Measurements from ENCODE around the gene TAS2R13. TPM values are rescaled to one million over a fixed set of nuclear protein-coding genes. Genes with fewer than 3 reads are reported as not detected.

TAS2R13 gene
- total and polyA plus RNA-seq, 2 of the 4 experiments (the other 2 are of a cell fraction), result 0.03 to 0.90 TPM

- Histone ChIP-seq H3K4me1 (ENCODE audit: control insufficient read depth, insufficient read depth, low read length) (peaks cover 2% of the 10 kb centered on the region; the same call in 1 of the 2 replicates), H3K27ac (ENCODE audit: insufficient read depth, low read length) (no peak within 1 kb of the TSS), H2BK20ac (ENCODE audit: low read depth, low read length) (no peak within 1 kb of the TSS), H3K9me1 (ENCODE audit: insufficient read depth, low read length) (no peaks in the 10 kb centered on the region; the same call in 1 of the 2 replicates), H2AK5ac (ENCODE audit: low read depth, low read length) (no peak within 1 kb of the TSS), H3K9ac (ENCODE audit: low read depth, low read length) (no peak within 1 kb of the TSS), H3K23ac (ENCODE audit: low read depth, low read length) (no peak within 1 kb of the TSS), H3K4ac (ENCODE audit: low read depth, low read length) (no peak within 1 kb of the TSS), H2BK5ac (ENCODE audit: low read depth, low read length, poor library complexity, severe bottlenecking) (no peak within 1 kb of the TSS), H3K9me3 (ENCODE audit: control insufficient read depth, insufficient read depth, low read length) (no peaks in the 10 kb centered on the region), H2BK120ac (ENCODE audit: low read depth, low read length) (no peak within 1 kb of the TSS), H3K79me1 (ENCODE audit: low read depth in 1 of 2, low read length in 2 of 2) (no peaks in the 10 kb centered on the region; a peak in 1 of 4 replicates), H4K20me1 (ENCODE audit: insufficient read depth, low read length) (no peaks in the 10 kb centered on the region), H3K56ac (ENCODE audit: extremely low read depth, insufficient read depth, low read length) (no peak within 1 kb of the TSS), H2AK9ac (replicated peaks; ENCODE audit: low read depth, low read length, poor library complexity) (no peak within 1 kb of the TSS), H3K4me3 (ENCODE audit: insufficient read depth, low read depth, low read length) (no peak within 1 kb of the TSS), H3K4me2 (ENCODE audit: low read depth, low read length) (no peak within 1 kb of the TSS), H4K5ac (ENCODE audit: low read depth, low read length) (no peak within 1 kb of the TSS), H3K36me3 (ENCODE audit: control insufficient read depth, insufficient read depth, low read length) (no peaks in the 10 kb centered on the region), H2BK15ac (ENCODE audit: low read depth, low read length) (no peak within 1 kb of the TSS), H4K8ac (ENCODE audit: low read depth in 2 of 2, low read length in 2 of 2) (no peak within 1 kb of the TSS), H3K14ac (replicated peaks; ENCODE audit: low read depth, low read length) (no peak within 1 kb of the TSS), H4K91ac (ENCODE audit: insufficient read depth, low read depth, low read length) (no peak within 1 kb of the TSS), H3K27me3 (ENCODE audit: control insufficient read depth, insufficient read depth, low read length) (no peaks in the 10 kb centered on the region), H3K18ac (ENCODE audit: low read depth, low read length) (no peak within 1 kb of the TSS), H2AFZ (replicated peaks; ENCODE audit: low read length, poor library complexity) (no peak within 1 kb of the TSS)
- ATAC-seq (ENCODE audit: low read depth) (no peak), DNase-seq (no peak)
- in situ Hi-C loops (cut with MboI; ENCODE audit: low sequenced_read_pairs), result no loop called here
- dilution Hi-C loops (cut with HindIII; ENCODE audit: low sequenced_read_pairs, unreplicated experiment), result no loop called here
- WGBS, 2 experiments (ENCODE audit: extremely low coverage in 2 of 2, insufficient read length in 1 of 2), result no CpG with 5 or more reads among the region's 1 CpG
- TF ChIP-seq MAFK (IDR thresholded peaks at IDR 0.05; ENCODE audit: low read depth, low read length) (no peak), ELK1 (IDR thresholded peaks at IDR 0.05; ENCODE audit: borderline replicate concordance, low read depth, low read length) (no peak), RAD21 (IDR thresholded peaks at IDR 0.05; ENCODE audit: low read length) (no peak), RFX5 (IDR thresholded peaks at IDR 0.05; ENCODE audit: low read depth, low read length) (no peak), MXI1 (IDR thresholded peaks at IDR 0.05; ENCODE audit: borderline replicate concordance, low read depth, low read length) (no peak), SMC3 (IDR thresholded peaks at IDR 0.05; ENCODE audit: low read depth, low read length) (no peak), BHLHE40 (IDR thresholded peaks at IDR 0.05; ENCODE audit: low read depth, low read length) (no peak), CHD1 (IDR thresholded peaks at IDR 0.05; ENCODE audit: low read depth, low read length) (no peak), POLR2A (IDR thresholded peaks at IDR 0.05; ENCODE audit: low read depth, low read length) (no peak), FOS (IDR thresholded peaks at IDR 0.05; ENCODE audit: low read depth, low read length) (no peak), USF2 (IDR thresholded peaks at IDR 0.05; ENCODE audit: low read depth, low read length) (no peak), CTCF (conservative IDR thresholded peaks at IDR 0.05; ENCODE audit: low read depth, low read length) (no peak), NFE2L2 (IDR thresholded peaks at IDR 0.05; ENCODE audit: low read depth, low read length) (no peak)
- CTCF ChIA-PET, result no interaction called here
- BruUV-seq (replicated peaks), result no TSS peak
- POLR2A ChIA-PET (ENCODE audit: unreplicated experiment), result no interaction called here
- intact Hi-C loops (cut with micrococcal nuclease), result no loop called here
Observed at GRCh38 chr12:10939163-10939562, 29.8 kb upstream of the TAS2R13 start, which contains the start of gene TAS2R14. Gene TAS2R14 (minus strand): TSS chr12:10939263. CDS start chr12:10939207, 56 bp downstream.

Measured in IMR-90 (cell line).